HepG2 (cell line): ENCODE results near the gene ACCSL. TPM values are rescaled to one million over a fixed set of nuclear protein-coding genes. Genes with fewer than 3 reads are reported as not detected.

Source experiments
- ATAC-seq: fragments of 200-7000 bp; cut with Tn5 transposase; 3 replicates; pipeline ENCODE4 v1.9.1; 2020; ENCODE audit warnings: mild to moderate bottlenecking, moderate library complexity
- BruUV-seq: library from RNA; stranded (reverse); fragments of 400-500 nt; replicated peaks from 2 replicates; lab custom pipeline; 2021; lab: Mats Ljungman, UMichigan
- CTCF ChIA-PET: fragments of 300-600 bp; formaldehyde crosslinking; extraction: SDS; loops from one replicate; lab custom pipeline; 2021; ENCODE audit warnings: low total read pairs, inconsistent platforms, low intra/inter-chr PET ratio; lab: Yijun Ruan, JAX
- POLR2A ChIA-PET: fragments of 350-600 bp; sonication (Branson Sonifier 250); formaldehyde crosslinking; loops from one replicate; lab custom pipeline; 2020; ENCODE audit warnings: antibody characterized with exemption, inconsistent platforms; lab: Yijun Ruan, JAX
- DNase-seq: peaks from one replicate; pipeline ENCODE4 v3.0.0-alpha.2; 2015; ENCODE audit warnings: low spot score
- FAIRE-seq: peaks from 3 replicates; lab custom pipeline; 2011; peaks lifted over from hg19 to GRCh38; lab: Jason Lieb, UNC
- H2AFZ ChIP-seq: one replicate; pipeline ENCODE4 v1.6.1; 2011; ENCODE audit warnings: low read length, inconsistent platforms
- H3K27ac ChIP-seq: fragments of 300-600 bp; 3 replicates; pipeline ENCODE4 v1.8.0; 2011; ENCODE audit warnings: mixed run types, mild to moderate bottlenecking, mixed read lengths, low read length, inconsistent platforms; ENCODE audit not compliant: insufficient read depth; ENCODE audit errors: extremely low read length
- H3K27me3 ChIP-seq, 2 experiments: fragments of 200-600 bp in 1 of 2; 2 replicates in 1 of 2; 3 replicates in 1 of 2; pipeline versions ENCODE4 v1.6.0 to v1.8.0; 2011; ENCODE audit warnings: low read length in 2 of 2, mild to moderate bottlenecking in 2 of 2, moderate library complexity in 2 of 2, inconsistent platforms in 1 of 2; ENCODE audit not compliant: insufficient read depth in 2 of 2, control insufficient read depth in 1 of 2
- H3K36me3 ChIP-seq, 2 experiments: fragments of 200-600 bp in 1 of 2; replicated peaks in 1 of 2; 2 replicates in 1 of 2; 3 replicates in 1 of 2; pipeline versions ENCODE4 v1.5.1 to v1.8.0; 2011; ENCODE audit warnings: low read length in 2 of 2, inconsistent platforms in 1 of 2; ENCODE audit not compliant: insufficient read depth in 2 of 2, control insufficient read depth in 1 of 2
- H3K4me1 ChIP-seq: 2 replicates; pipeline ENCODE4 v1.5.1; 2012; ENCODE audit warnings: low read length, inconsistent platforms; ENCODE audit not compliant: insufficient read depth
- H3K4me2 ChIP-seq: 2 replicates; pipeline ENCODE4 v1.6.0; 2011; ENCODE audit warnings: low read depth, low read length, inconsistent platforms
- H3K4me3 ChIP-seq, 3 experiments: fragments of 200-600 bp in 1 of 3; sonication (generic), shearing (Covaris generic) in 1 of 3; replicated peaks in 1 of 3; 2 replicates each; pipeline ENCODE4 v1.5.1; 2011 to 2016; ENCODE audit warnings: low read length in 3 of 3, inconsistent platforms in 2 of 3, low read depth in 2 of 3, mild to moderate bottlenecking in 2 of 3, control low read depth in 1 of 3, mixed read lengths in 1 of 3; ENCODE audit not compliant: insufficient read depth in 1 of 3
- H3K79me2 ChIP-seq: one replicate; pipeline ENCODE4 v1.6.1; 2011; ENCODE audit warnings: low read length, inconsistent platforms; ENCODE audit not compliant: insufficient read depth
- H3K9ac ChIP-seq: 2 replicates; pipeline ENCODE4 v1.6.0; 2011; ENCODE audit warnings: mild to moderate bottlenecking, low read depth, low read length, inconsistent platforms; ENCODE audit not compliant: insufficient read depth
- H3K9me3 ChIP-seq: 2 replicates; pipeline ENCODE4 v1.5.1; 2012; ENCODE audit warnings: mild to moderate bottlenecking, low read length
- H4K20me1 ChIP-seq: 2 replicates; pipeline ENCODE4 v1.6.0; 2011; ENCODE audit warnings: inconsistent platforms, mild to moderate bottlenecking, low read length, moderate library complexity; ENCODE audit not compliant: insufficient read depth
- BORCS8-MEF2B ChIP-seq: sonication (generic); formaldehyde crosslinking; IDR thresholded peaks from 2 replicates; pipeline ENCODE4 v1.8.0; 2022; ENCODE audit warnings: mild to moderate bottlenecking, missing genetic modification reagents
- NFE2L1 ChIP-seq: sonication (generic); formaldehyde crosslinking; IDR thresholded peaks from 2 replicates; pipeline ENCODE4 v1.4.0; 2020; ENCODE audit warnings: missing genetic modification reagents, mild to moderate bottlenecking, borderline replicate concordance
- ZBTB21 ChIP-seq: sonication (generic); formaldehyde crosslinking; IDR thresholded peaks from 2 replicates; pipeline ENCODE4 v1.4.0; 2020; ENCODE audit warnings: missing genetic modification reagents
- ZBTB7A ChIP-seq: sonication (generic); formaldehyde crosslinking; IDR thresholded peaks from 2 replicates; pipeline ENCODE4 v1.8.0; 2022; ENCODE audit warnings: mild to moderate bottlenecking, missing genetic modification reagents
- ZEB1 ChIP-seq: IDR thresholded peaks from 2 replicates; pipeline ENCODE4 v1.6.1; 2012; ENCODE audit warnings: mild to moderate bottlenecking, low read depth, inconsistent platforms; ENCODE audit not compliant: insufficient replicate concordance
- ZNF703 ChIP-seq: sonication (generic); formaldehyde crosslinking; IDR thresholded peaks from 2 replicates; pipeline ENCODE4 v1.5.1; 2020; ENCODE audit warnings: missing genetic modification reagents, mild to moderate bottlenecking, moderate library complexity, borderline replicate concordance
- WGBS: methylation state at CpG from one replicate; pipeline ENCODE4 v1.1.6; 2017; ENCODE audit warnings: low lambda C conversion rate; 5-methylcytosine and 5-hydroxymethylcytosine counted together
- in situ Hi-C: cut with HindIII; loops from 2 replicates; pipeline ENCODE4 v1.10.0; 2017; ENCODE audit warnings: low pct_unique_long_range_greater_than_20kb; ENCODE audit not compliant: extremely low pct_ligation_motif_present
- intact Hi-C: fragments of 100-400 bp; cut with micrococcal nuclease; formaldehyde crosslinking; loops from one replicate; pipeline ENCODE4 v1.10.0; 2022; ENCODE audit not compliant: unreplicated experiment
- polyA plus RNA-seq, 8 experiments: library from polyadenylated mRNA; depleted of rRNA in 3 of 8; stranded (reverse) in 7 of 8; unstranded in 1 of 8; fragments of >200 nt; fragmentation: Illumina TruSeq in 4 of 8; extraction: Trizol in 4 of 8; gene quantifications; 2 replicates each; pipeline versions ENCODE4 v1.2.1 to v1.2.3, GENCODE V29; 2011 to 2016; ENCODE audit warnings: low read depth in 4 of 8, missing spikeins in 1 of 8, mixed read lengths in 1 of 8; ENCODE audit not compliant: insufficient read depth in 1 of 8
- total RNA-seq, 5 experiments: library from RNA; depleted of rRNA; stranded (reverse); fragments of >200 nt; fragmentation: Illumina TruSeq; extraction: Trizol; gene quantifications; 2 replicates each; pipeline ENCODE4 v1.2.3, GENCODE V29; 2016; ENCODE audit warnings: low read depth in 1 of 5
- TF ChIP-seq, protein P1 (sequence below): sonication (generic); formaldehyde crosslinking; IDR thresholded peaks from 2 replicates; pipeline ENCODE4 v1.8.1; 2023; ENCODE audit warnings: mild to moderate bottlenecking, missing genetic modification reagents, borderline replicate concordance
- TF ChIP-seq, protein P2 (sequence below): sonication (generic); formaldehyde crosslinking; IDR thresholded peaks from 2 replicates; pipeline ENCODE4 v1.5.1; 2020; ENCODE audit warnings: mild to moderate bottlenecking, missing genetic modification reagents, moderate library complexity
- TF ChIP-seq, protein P3 (sequence below): sonication (generic); formaldehyde crosslinking; IDR thresholded peaks from 2 replicates; pipeline ENCODE4 v1.4.0; 2020; ENCODE audit warnings: missing genetic modification reagents, borderline replicate concordance

The ACCSL gene
- total and polyA plus RNA-seq, 2 of the 13 experiments (the other 11 are each of a cell fraction or from before 2014, with no cell fraction given): not detected

DNA sequence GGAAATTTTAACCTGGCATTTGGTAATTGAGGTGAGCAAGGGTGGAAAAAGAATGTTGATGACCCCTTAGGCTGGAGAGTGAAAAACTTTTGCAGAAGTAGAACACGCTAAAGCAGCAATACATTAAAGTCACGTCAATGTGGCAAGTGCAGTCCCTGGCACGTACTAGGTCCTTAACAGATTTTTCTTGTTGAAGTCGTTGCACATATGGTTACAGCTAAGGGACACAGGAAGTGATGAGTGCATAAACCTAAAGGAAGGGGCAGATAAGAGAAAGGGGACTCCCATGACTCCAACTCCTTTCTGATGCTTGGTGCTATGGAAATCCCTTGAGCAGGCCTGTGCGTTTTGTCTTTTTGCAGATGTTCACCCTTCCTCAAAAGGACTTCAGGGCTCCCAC is 19.5 kb downstream of the ACCSL start:
- H3K4me2 ChIP-seq: no peak overlapping the region
- DNase-seq (no peak), ATAC-seq (no peak)
- CTCF ChIA-PET: no interaction called here
- H3K79me2 ChIP-seq: no peaks in the 10 kb centered on the region
- H3K27ac ChIP-seq: no peak overlapping the region
- BruUV-seq: no TSS peak
- H3K4me1 ChIP-seq: 0 out of 2 replicates have a peak, but pooled peaks cover 13% of the 10 kb centered on the region
- H3K9me3 ChIP-seq: no peaks in the 10 kb centered on the region
- H3K27me3 ChIP-seq: peaks cover 0 to 8% of the 10 kb centered on the region in 2 experiments; a peak in 2 of 5 replicates
- H3K9ac ChIP-seq: no peak overlapping the region
- POLR2A ChIA-PET: no interaction called here
- no peak for TF ChIP-seq NFE2L1
- TF ChIP-seq, protein P1, sequence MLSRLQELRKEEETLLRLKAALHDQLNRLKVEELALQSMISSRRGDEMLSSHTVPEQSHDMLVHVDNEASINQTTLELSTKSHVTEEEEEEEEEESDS: no peak
- TF ChIP-seq, all 625 proteins: peak for 0
- no peak for FAIRE-seq
- Histone ChIP-seq H3K4me3 (no peak overlapping the region), H2AFZ (no peak overlapping the region), H3K36me3 (no peaks in the 10 kb centered on the region), H4K20me1 (no peaks in the 10 kb centered on the region)
- 52% methylated on average over 5 of the region's 5 CpGs for WGBS
- in situ Hi-C loops (no loop called here), intact Hi-C loops (no loop called here)

GRCh38 chr11:44068180-44068579 is 20.4 kb downstream of the ACCSL start:
- intact Hi-C loops (no loop called here), in situ Hi-C loops (no loop called here)
- no peaks in the 10 kb centered on the region for H3K79me2 ChIP-seq
- H3K36me3 ChIP-seq: no peaks in the 10 kb centered on the region
- ChIA-PET POLR2A (no interaction called here), CTCF (no interaction called here)
- no peaks in the 10 kb centered on the region for H3K9me3 ChIP-seq
- no TSS peak for BruUV-seq
- H3K27me3 ChIP-seq: peaks cover 0 to 8% of the 10 kb centered on the region in 2 experiments; a peak in 2 of 5 replicates
- 0 out of 2 replicates have a peak, but pooled peaks cover 13% of the 10 kb centered on the region for H3K4me1 ChIP-seq
- H2AFZ ChIP-seq: no peak overlapping the region
- no peak overlapping the region for H3K4me2 ChIP-seq
- DNase-seq (no peak), FAIRE-seq (no peak), ATAC-seq (no peak)
- no peak overlapping the region for H3K27ac ChIP-seq
- WGBS: 58% methylated on average over 2 of the region's 2 CpGs
- H4K20me1 ChIP-seq: no peaks in the 10 kb centered on the region
- H3K4me3 ChIP-seq: no peak overlapping the region
- no peak overlapping the region for H3K9ac ChIP-seq
- no peak for TF ChIP-seq ZBTB7A (CRISPR knock-in tag)
- no peak for TF ChIP-seq ZBTB21 (CRISPR knock-in tag)
- TF ChIP-seq, protein P2, sequence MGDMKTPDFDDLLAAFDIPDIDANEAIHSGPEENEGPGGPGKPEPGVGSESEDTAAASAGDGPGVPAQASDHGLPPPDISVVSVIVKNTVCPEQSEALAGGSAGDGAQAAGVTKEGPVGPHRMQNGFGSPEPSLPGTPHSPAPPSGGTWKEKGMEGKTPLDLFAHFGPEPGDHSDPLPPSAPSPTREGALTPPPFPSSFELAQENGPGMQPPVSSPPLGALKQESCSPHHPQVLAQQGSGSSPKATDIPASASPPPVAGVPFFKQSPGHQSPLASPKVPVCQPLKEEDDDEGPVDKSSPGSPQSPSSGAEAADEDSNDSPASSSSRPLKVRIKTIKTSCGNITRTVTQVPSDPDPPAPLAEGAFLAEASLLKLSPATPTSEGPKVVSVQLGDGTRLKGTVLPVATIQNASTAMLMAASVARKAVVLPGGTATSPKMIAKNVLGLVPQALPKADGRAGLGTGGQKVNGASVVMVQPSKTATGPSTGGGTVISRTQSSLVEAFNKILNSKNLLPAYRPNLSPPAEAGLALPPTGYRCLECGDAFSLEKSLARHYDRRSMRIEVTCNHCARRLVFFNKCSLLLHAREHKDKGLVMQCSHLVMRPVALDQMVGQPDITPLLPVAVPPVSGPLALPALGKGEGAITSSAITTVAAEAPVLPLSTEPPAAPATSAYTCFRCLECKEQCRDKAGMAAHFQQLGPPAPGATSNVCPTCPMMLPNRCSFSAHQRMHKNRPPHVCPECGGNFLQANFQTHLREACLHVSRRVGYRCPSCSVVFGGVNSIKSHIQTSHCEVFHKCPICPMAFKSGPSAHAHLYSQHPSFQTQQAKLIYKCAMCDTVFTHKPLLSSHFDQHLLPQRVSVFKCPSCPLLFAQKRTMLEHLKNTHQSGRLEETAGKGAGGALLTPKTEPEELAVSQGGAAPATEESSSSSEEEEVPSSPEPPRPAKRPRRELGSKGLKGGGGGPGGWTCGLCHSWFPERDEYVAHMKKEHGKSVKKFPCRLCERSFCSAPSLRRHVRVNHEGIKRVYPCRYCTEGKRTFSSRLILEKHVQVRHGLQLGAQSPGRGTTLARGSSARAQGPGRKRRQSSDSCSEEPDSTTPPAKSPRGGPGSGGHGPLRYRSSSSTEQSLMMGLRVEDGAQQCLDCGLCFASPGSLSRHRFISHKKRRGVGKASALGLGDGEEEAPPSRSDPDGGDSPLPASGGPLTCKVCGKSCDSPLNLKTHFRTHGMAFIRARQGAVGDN: no peak
- TF ChIP-seq, protein P3, sequence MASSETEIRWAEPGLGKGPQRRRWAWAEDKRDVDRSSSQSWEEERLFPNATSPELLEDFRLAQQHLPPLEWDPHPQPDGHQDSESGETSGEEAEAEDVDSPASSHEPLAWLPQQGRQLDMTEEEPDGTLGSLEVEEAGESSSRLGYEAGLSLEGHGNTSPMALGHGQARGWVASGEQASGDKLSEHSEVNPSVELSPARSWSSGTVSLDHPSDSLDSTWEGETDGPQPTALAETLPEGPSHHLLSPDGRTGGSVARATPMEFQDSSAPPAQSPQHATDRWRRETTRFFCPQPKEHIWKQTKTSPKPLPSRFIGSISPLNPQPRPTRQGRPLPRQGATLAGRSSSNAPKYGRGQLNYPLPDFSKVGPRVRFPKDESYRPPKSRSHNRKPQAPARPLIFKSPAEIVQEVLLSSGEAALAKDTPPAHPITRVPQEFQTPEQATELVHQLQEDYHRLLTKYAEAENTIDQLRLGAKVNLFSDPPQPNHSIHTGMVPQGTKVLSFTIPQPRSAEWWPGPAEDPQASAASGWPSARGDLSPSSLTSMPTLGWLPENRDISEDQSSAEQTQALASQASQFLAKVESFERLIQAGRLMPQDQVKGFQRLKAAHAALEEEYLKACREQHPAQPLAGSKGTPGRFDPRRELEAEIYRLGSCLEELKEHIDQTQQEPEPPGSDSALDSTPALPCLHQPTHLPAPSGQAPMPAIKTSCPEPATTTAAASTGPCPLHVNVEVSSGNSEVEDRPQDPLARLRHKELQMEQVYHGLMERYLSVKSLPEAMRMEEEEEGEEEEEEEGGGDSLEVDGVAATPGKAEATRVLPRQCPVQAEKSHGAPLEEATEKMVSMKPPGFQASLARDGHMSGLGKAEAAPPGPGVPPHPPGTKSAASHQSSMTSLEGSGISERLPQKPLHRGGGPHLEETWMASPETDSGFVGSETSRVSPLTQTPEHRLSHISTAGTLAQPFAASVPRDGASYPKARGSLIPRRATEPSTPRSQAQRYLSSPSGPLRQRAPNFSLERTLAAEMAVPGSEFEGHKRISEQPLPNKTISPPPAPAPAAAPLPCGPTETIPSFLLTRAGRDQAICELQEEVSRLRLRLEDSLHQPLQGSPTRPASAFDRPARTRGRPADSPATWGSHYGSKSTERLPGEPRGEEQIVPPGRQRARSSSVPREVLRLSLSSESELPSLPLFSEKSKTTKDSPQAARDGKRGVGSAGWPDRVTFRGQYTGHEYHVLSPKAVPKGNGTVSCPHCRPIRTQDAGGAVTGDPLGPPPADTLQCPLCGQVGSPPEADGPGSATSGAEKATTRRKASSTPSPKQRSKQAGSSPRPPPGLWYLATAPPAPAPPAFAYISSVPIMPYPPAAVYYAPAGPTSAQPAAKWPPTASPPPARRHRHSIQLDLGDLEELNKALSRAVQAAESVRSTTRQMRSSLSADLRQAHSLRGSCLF: no peak
- TF ChIP-seq ZEB1: no peak
- TF ChIP-seq BORCS8-MEF2B (CRISPR knock-in tag): no peak
- no peak for TF ChIP-seq ZNF703 (CRISPR knock-in tag)
